H1 (cell line): Measurements from ENCODE around the gene HSPBAP1. TPM values are rescaled to one million over a fixed set of nuclear protein-coding genes. Genes with fewer than 3 reads are reported as not detected.

Source experiments
- CTCF ChIA-PET: fragments of 300-600 bp; sonication (Branson Sonifier 250); formaldehyde crosslinking; loops from one replicate; lab custom pipeline; 2021; ENCODE audit not compliant: partially characterized antibody; lab: Charles Lee
- POLR2A ChIA-PET: fragments of 300-600 bp; sonication (Branson Sonifier 250); formaldehyde crosslinking; loops from one replicate; lab custom pipeline; 2021; ENCODE audit warnings: inconsistent platforms; ENCODE audit not compliant: partially characterized antibody; lab: Charles Lee
- DNase-seq, 2 experiments: peaks; one replicate each; pipeline versions ENCODE4 v3.0.0 to v3.0.0-alpha.2; 2010 to 2022; ENCODE audit warnings: low spot score in 2 of 2, low read depth in 1 of 2, mixed read lengths in 1 of 2
- FAIRE-seq: peaks from 2 replicates; lab custom pipeline; 2011; peaks lifted over from hg19 to GRCh38; lab: Jason Lieb, UNC
- H2AFZ ChIP-seq: 2 replicates; pipeline ENCODE4 v1.8.1; 2012; ENCODE audit warnings: low read length, inconsistent platforms
- H2AK5ac ChIP-seq: 2 replicates; pipeline ENCODE4 v1.6.1; 2013; ENCODE audit warnings: low read depth, low read length
- H2BK120ac ChIP-seq: replicated peaks from 2 replicates; pipeline ENCODE3; 2013; ENCODE audit warnings: low read depth, low read length, inconsistent platforms
- H2BK12ac ChIP-seq: 2 replicates; pipeline ENCODE4 v1.6.1; 2013; ENCODE audit warnings: low read depth, low read length
- H2BK15ac ChIP-seq: 2 replicates; pipeline ENCODE4 v1.6.1; 2013; ENCODE audit warnings: low read length
- H2BK20ac ChIP-seq: 2 replicates; pipeline ENCODE4 v1.6.1; 2013; ENCODE audit warnings: low read length
- H2BK5ac ChIP-seq: 2 replicates; pipeline ENCODE4 v1.6.1; 2013; ENCODE audit warnings: low read depth, low read length
- H3K14ac ChIP-seq: 2 replicates; pipeline ENCODE4 v1.6.1; 2013; ENCODE audit warnings: inconsistent platforms; ENCODE audit not compliant: insufficient read length
- H3K18ac ChIP-seq: 2 replicates; pipeline ENCODE4 v1.6.1; 2013; ENCODE audit warnings: low read length; ENCODE audit errors: extremely low read depth
- H3K23ac ChIP-seq: 2 replicates; pipeline ENCODE4 v1.6.1; 2013; ENCODE audit warnings: inconsistent platforms; ENCODE audit not compliant: insufficient read length
- H3K23me2 ChIP-seq: 2 replicates; pipeline ENCODE4 v1.6.1; 2013; ENCODE audit warnings: low read depth, low read length
- H3K27ac ChIP-seq: 2 replicates; pipeline ENCODE4 v1.6.1; 2011; ENCODE audit warnings: low read depth, low read length, inconsistent platforms
- H3K27me3 ChIP-seq, 4 experiments: replicated peaks in 1 of 4; 1 replicate in 1 of 4; 2 replicates in 3 of 4; pipeline versions ENCODE4 v1.6.1 to v1.8.1; 2011 to 2013; ENCODE audit warnings: low read length in 3 of 4, mild to moderate bottlenecking in 3 of 4, inconsistent platforms in 2 of 4, mixed read lengths in 2 of 4, moderate library complexity in 1 of 4; ENCODE audit not compliant: control insufficient read depth in 3 of 4, insufficient read depth in 3 of 4; ENCODE audit errors: extremely low read depth in 1 of 4
- H3K36me3 ChIP-seq, 4 experiments: 2 replicates each; pipeline versions ENCODE4 v1.6.1 to v1.8.1; 2011 to 2013; ENCODE audit warnings: mild to moderate bottlenecking in 4 of 4, low read length in 3 of 4, moderate library complexity in 2 of 4, control low read depth in 1 of 4, inconsistent platforms in 1 of 4; ENCODE audit not compliant: insufficient read depth in 4 of 4, control insufficient read depth in 2 of 4
- H3K4ac ChIP-seq: replicated peaks from 2 replicates; pipeline ENCODE3; 2013; ENCODE audit warnings: low read length, low read depth, mixed read lengths, inconsistent platforms; ENCODE audit not compliant: insufficient read length
- H3K4me1 ChIP-seq, 4 experiments: replicated peaks in 1 of 4; 1 replicate in 1 of 4; 2 replicates in 3 of 4; pipeline versions ENCODE4 v1.6.1 to v1.8.1; 2011 to 2013; ENCODE audit warnings: low read length in 3 of 4, inconsistent platforms in 2 of 4, mixed read lengths in 1 of 4; ENCODE audit not compliant: insufficient read depth in 4 of 4, control insufficient read depth in 3 of 4
- H3K4me2 ChIP-seq, 2 experiments: 2 replicates each; pipeline versions ENCODE4 v1.6.1 to v1.8.1; 2011 to 2013; ENCODE audit warnings: low read depth in 2 of 2, low read length in 2 of 2, control low read depth in 1 of 2, inconsistent platforms in 1 of 2, mild to moderate bottlenecking in 1 of 2; ENCODE audit not compliant: insufficient read depth in 1 of 2
- H3K4me3 ChIP-seq, 4 experiments: fragments of 200-600, 300-600 bp in 1 of 4; sonication (generic), shearing (Covaris generic), sonication (Bioruptor Twin) in 1 of 4; 2 replicates each; pipeline versions ENCODE4 v1.5.1 to v1.8.1; 2011 to 2016; ENCODE audit warnings: low read length in 4 of 4, low read depth in 3 of 4, control low read depth in 2 of 4, inconsistent platforms in 2 of 4, mild to moderate bottlenecking in 2 of 4, mixed read lengths in 1 of 4, moderate library complexity in 1 of 4; ENCODE audit not compliant: insufficient read depth in 2 of 4; ENCODE audit errors: extremely low read depth in 1 of 4
- H3K56ac ChIP-seq: replicated peaks from 2 replicates; pipeline ENCODE3; 2013; ENCODE audit warnings: low read depth, mild to moderate bottlenecking, mixed read lengths, low read length, inconsistent platforms; ENCODE audit not compliant: insufficient read length
- H3K79me1 ChIP-seq: 2 replicates; pipeline ENCODE4 v1.6.1; 2013; ENCODE audit warnings: low read depth, low read length, control low read depth
- H3K79me2 ChIP-seq, 2 experiments: 2 replicates each; pipeline versions ENCODE4 v1.6.1 to v1.8.1; 2012 to 2013; ENCODE audit warnings: low read length in 2 of 2, mild to moderate bottlenecking in 2 of 2, inconsistent platforms in 1 of 2; ENCODE audit not compliant: insufficient read depth in 2 of 2, control insufficient read depth in 1 of 2
- H3K9ac ChIP-seq, 4 experiments: replicated peaks in 1 of 4; 1 replicate in 1 of 4; 2 replicates in 3 of 4; pipeline versions ENCODE4 v1.6.1 to v1.8.1; 2011 to 2013; ENCODE audit warnings: low read depth in 3 of 4, low read length in 3 of 4, control low read depth in 2 of 4, mild to moderate bottlenecking in 2 of 4, moderate library complexity in 2 of 4, inconsistent platforms in 1 of 4; ENCODE audit errors: extremely low read depth in 1 of 4
- H3K9me3 ChIP-seq, 2 experiments: 2 replicates each; pipeline versions ENCODE4 v1.6.1 to v1.8.1; 2012 to 2013; ENCODE audit warnings: mild to moderate bottlenecking in 2 of 2, moderate library complexity in 2 of 2, control low read depth in 1 of 2, inconsistent platforms in 1 of 2, low read depth in 1 of 2, low read length in 1 of 2, mixed read lengths in 1 of 2; ENCODE audit not compliant: insufficient read depth in 2 of 2
- H4K20me1 ChIP-seq, 2 experiments: replicated peaks in 1 of 2; 2 replicates each; pipeline versions ENCODE3 to v1.8.1; 2011 to 2013; ENCODE audit warnings: inconsistent platforms in 2 of 2, low read length in 2 of 2, mild to moderate bottlenecking in 1 of 2; ENCODE audit not compliant: insufficient read depth in 2 of 2, control insufficient read depth in 1 of 2
- H4K5ac ChIP-seq: 2 replicates; pipeline ENCODE4 v1.6.1; 2013; ENCODE audit warnings: low read length, low read depth, mixed read lengths, inconsistent platforms; ENCODE audit not compliant: insufficient read length
- H4K8ac ChIP-seq: 2 replicates; pipeline ENCODE4 v1.8.0; 2013; ENCODE audit warnings: mild to moderate bottlenecking, moderate library complexity, low read length, inconsistent platforms; ENCODE audit not compliant: insufficient read depth; ENCODE audit errors: extremely low read depth
- H4K91ac ChIP-seq: replicated peaks from 2 replicates; pipeline ENCODE3; 2013; ENCODE audit warnings: low read length, mixed read lengths, inconsistent platforms; ENCODE audit not compliant: insufficient read length
- CHD2 ChIP-seq: IDR thresholded peaks from 2 replicates; pipeline ENCODE4 v1.6.1; 2012; ENCODE audit warnings: low read length, improper control_type of control experiment
- FOSL1 ChIP-seq: IDR thresholded peaks from 2 replicates; pipeline ENCODE4 v1.6.1; 2011; ENCODE audit warnings: mild to moderate bottlenecking, low read depth, low read length, moderate library complexity; ENCODE audit not compliant: insufficient read depth
- JUN ChIP-seq: IDR thresholded peaks from 2 replicates; pipeline ENCODE4 v1.6.1; 2011; ENCODE audit warnings: low read depth, mild to moderate bottlenecking, improper control_type of control experiment, low read length
- RNF2 ChIP-seq: fragments of 200-900, 300-1000 bp; sonication (generic); IDR thresholded peaks from 2 replicates; pipeline ENCODE4 v1.7.1; 2016; ENCODE audit warnings: borderline replicate concordance, low read depth, mild to moderate bottlenecking, antibody characterized with exemption, low read length; ENCODE audit not compliant: poor library complexity, severe bottlenecking; ENCODE audit errors: missing control alignments
- SIN3A ChIP-seq, 2 experiments: IDR thresholded peaks in 1 of 2; conservative IDR thresholded peaks in 1 of 2; 2 replicates each; pipeline ENCODE4 v1.6.1; 2011 to 2012; ENCODE audit warnings: low read length in 2 of 2, improper control_type of control experiment in 1 of 2, low read depth in 1 of 2, mild to moderate bottlenecking in 1 of 2
- SP4 ChIP-seq: IDR thresholded peaks from 2 replicates; pipeline ENCODE4 v1.6.1; 2012; ENCODE audit warnings: low read length, inconsistent platforms
- SUZ12 ChIP-seq: fragments of 200-600 bp; sonication (generic); IDR thresholded peaks from 2 replicates; pipeline ENCODE4 v1.6.1; 2012; ENCODE audit warnings: mild to moderate bottlenecking, inconsistent platforms, low read length, moderate library complexity, mixed read lengths
- TEAD4 ChIP-seq: IDR thresholded peaks from 2 replicates; pipeline ENCODE4 v1.6.1; 2012; ENCODE audit warnings: low read depth, low read length, inconsistent platforms, mixed read lengths
- WGBS, 2 experiments: shearing (Covaris generic) in 1 of 2; methylation state at CpG; one replicate each; pipeline versions ENCODE4 v1.1.6 to v1.1.7; 2013 to 2015; ENCODE audit warnings: low lambda C conversion rate in 2 of 2, mixed read lengths in 2 of 2, inconsistent platforms in 1 of 2, low coverage in 1 of 2, missing lambda C conversion rate in 1 of 2; ENCODE audit not compliant: insufficient replicate concordance in 2 of 2, insufficient coverage in 1 of 2, insufficient read length in 1 of 2; ENCODE audit errors: extremely low coverage in 1 of 2, missing lambda C conversion rate in 1 of 2; 5-methylcytosine and 5-hydroxymethylcytosine counted together
- polyA plus RNA-seq, 7 experiments: library from polyadenylated mRNA; depleted of rRNA in 3 of 7; stranded (reverse) in 5 of 7; unstranded in 2 of 7; fragments of >200 nt in 5 of 7; fragments of 200-250 nt in 2 of 7; gene quantifications; 1 replicate in 5 of 7; 2 replicates in 1 of 7; 4 replicates in 1 of 7; pipeline versions ENCODE4 v1.2.1 to v1.2.3, GENCODE V29; 2011 to 2013; ENCODE audit warnings: missing spikeins in 2 of 7, mixed read lengths in 2 of 7
- total RNA-seq: library from RNA; stranded (reverse); fragmentation: NEBNext Ultra II Directional; extraction: Animal tissue kit (Norgen Biotek cat#: 25700); gene quantifications from 2 replicates; pipeline ENCODE4 v1.2.1, GENCODE V29; 2021
- TF ChIP-seq, protein P1 (sequence below), 3 experiments: IDR thresholded peaks; 1 replicate in 2 of 3; 2 replicates in 1 of 3; pipeline versions ENCODE4 v1.5.1 to v1.6.1; 2011; ENCODE audit warnings: low read length in 3 of 3, mild to moderate bottlenecking in 3 of 3, inconsistent platforms in 2 of 3, low read depth in 1 of 3, moderate library complexity in 1 of 3; ENCODE audit not compliant: insufficient read depth in 1 of 3; ENCODE audit errors: control extremely low read depth in 1 of 3

The HSPBAP1 gene
- total and polyA plus RNA-seq, 2 of the 8 experiments (the other 6 are each of a cell fraction or from before 2014, with no cell fraction given): 7.5 to 8.3 TPM

DNA sequence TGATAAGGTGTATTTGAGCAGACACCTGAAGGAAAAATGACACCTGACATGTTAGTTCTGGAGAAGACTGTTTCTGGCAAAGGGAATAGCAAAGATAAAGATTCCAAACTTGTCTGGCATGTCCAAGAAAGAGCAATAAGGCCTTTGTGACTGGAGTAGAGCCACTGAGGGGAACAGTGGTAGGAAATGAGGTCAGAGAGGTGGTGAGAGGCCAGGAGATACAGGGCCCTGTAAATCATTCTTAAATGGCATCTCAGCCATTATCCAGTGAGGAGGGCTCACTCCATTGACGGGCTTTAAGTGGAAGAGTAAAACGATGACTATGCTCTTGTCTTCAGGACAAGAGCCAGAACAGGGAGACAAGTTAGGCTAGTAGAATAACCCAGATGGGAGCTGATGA is 5.7 kb upstream of the HSPBAP1 start:
- no peak overlapping the region for H2AK5ac ChIP-seq
- H3K14ac ChIP-seq: no peak overlapping the region
- H3K9me3 ChIP-seq: no peaks in the 10 kb centered on the region
- H2BK15ac ChIP-seq: no peak overlapping the region
- H2BK20ac ChIP-seq: no peak overlapping the region
- FAIRE-seq (no peak), DNase-seq (no peak)
- 94% methylated on average over 2 of the region's 2 CpGs; no CpG with 5 or more reads in 1 of the 2 experiments for WGBS, 2 experiments
- ChIA-PET CTCF (interaction anchor here (0.6 to 1.3 kb wide), 2 partner anchors 44 to 46 kb away, joined by 3 to 4 read pairs; no protein-coding TSS in a partner anchor), POLR2A (no interaction called here)
- no peak overlapping the region for H2BK5ac ChIP-seq
- H3K79me2 ChIP-seq: 0 out of 4 replicates have a peak, but pooled peaks cover 0 to 4% of the 10 kb centered on the region in 2 experiments
- no peaks in the 10 kb centered on the region for H4K20me1 ChIP-seq
- H3K9ac ChIP-seq: no peak overlapping the region
- no peak overlapping the region for H2BK120ac ChIP-seq
- no peak overlapping the region for H4K5ac ChIP-seq
- peaks cover 0 to 5% (median 0%) of the 10 kb centered on the region in 4 experiments; a peak in 1 of 7 replicates for H3K4me1 ChIP-seq
- H3K27me3 ChIP-seq: peaks cover 0 to 7% (median 3%) of the 10 kb centered on the region in 4 experiments; a peak in 3 of 7 replicates
- H3K79me1 ChIP-seq: no peaks in the 10 kb centered on the region
- no peak overlapping the region for H4K8ac ChIP-seq
- H3K4me3 ChIP-seq: no peak overlapping the region
- no peak overlapping the region for H3K4ac ChIP-seq
- H3K23me2 ChIP-seq: peaks cover 3% of the 10 kb centered on the region; the same call in 1 of the 2 replicates
- H3K36me3 ChIP-seq: no peaks in the 10 kb centered on the region
- no peak overlapping the region for H2BK12ac ChIP-seq
- H3K27ac ChIP-seq: no peak overlapping the region
- H3K23ac ChIP-seq: no peak overlapping the region
- no peak overlapping the region for H3K18ac ChIP-seq
- H3K4me2 ChIP-seq: no peak overlapping the region
- no peak overlapping the region for H3K56ac ChIP-seq
- no peak overlapping the region for H4K91ac ChIP-seq
- no peak overlapping the region for H2AFZ ChIP-seq
- TF ChIP-seq JUN (no peak), SIN3A (conservative IDR thresholded peaks at IDR 0.05 in 1 of 2, IDR thresholded peaks at IDR 0.05 in 1 of 2; ENCODE audit: low read depth in 1 of 2, low read length in 2 of 2) (no peak), FOSL1 (no peak), SUZ12 (no peak), CHD2 (no peak), SP4 (no peak), TEAD4 (no peak), RNF2 (no peak)
- TF ChIP-seq, protein P1, sequence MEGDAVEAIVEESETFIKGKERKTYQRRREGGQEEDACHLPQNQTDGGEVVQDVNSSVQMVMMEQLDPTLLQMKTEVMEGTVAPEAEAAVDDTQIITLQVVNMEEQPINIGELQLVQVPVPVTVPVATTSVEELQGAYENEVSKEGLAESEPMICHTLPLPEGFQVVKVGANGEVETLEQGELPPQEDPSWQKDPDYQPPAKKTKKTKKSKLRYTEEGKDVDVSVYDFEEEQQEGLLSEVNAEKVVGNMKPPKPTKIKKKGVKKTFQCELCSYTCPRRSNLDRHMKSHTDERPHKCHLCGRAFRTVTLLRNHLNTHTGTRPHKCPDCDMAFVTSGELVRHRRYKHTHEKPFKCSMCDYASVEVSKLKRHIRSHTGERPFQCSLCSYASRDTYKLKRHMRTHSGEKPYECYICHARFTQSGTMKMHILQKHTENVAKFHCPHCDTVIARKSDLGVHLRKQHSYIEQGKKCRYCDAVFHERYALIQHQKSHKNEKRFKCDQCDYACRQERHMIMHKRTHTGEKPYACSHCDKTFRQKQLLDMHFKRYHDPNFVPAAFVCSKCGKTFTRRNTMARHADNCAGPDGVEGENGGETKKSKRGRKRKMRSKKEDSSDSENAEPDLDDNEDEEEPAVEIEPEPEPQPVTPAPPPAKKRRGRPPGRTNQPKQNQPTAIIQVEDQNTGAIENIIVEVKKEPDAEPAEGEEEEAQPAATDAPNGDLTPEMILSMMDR (IDR thresholded peaks at IDR 0.05; ENCODE audit: control extremely low read depth in 1 of 3, insufficient read depth in 1 of 3, low read depth in 1 of 3, low read length in 3 of 3): no peak
